ENCODE measurements around the gene DMAC2L.

- no peak for TF ChIP-seq EZH2 (IDR thresholded peaks at IDR 0.05; ENCODE audit: insufficient read depth, low read length)
- TF ChIP-seq, protein P1, sequence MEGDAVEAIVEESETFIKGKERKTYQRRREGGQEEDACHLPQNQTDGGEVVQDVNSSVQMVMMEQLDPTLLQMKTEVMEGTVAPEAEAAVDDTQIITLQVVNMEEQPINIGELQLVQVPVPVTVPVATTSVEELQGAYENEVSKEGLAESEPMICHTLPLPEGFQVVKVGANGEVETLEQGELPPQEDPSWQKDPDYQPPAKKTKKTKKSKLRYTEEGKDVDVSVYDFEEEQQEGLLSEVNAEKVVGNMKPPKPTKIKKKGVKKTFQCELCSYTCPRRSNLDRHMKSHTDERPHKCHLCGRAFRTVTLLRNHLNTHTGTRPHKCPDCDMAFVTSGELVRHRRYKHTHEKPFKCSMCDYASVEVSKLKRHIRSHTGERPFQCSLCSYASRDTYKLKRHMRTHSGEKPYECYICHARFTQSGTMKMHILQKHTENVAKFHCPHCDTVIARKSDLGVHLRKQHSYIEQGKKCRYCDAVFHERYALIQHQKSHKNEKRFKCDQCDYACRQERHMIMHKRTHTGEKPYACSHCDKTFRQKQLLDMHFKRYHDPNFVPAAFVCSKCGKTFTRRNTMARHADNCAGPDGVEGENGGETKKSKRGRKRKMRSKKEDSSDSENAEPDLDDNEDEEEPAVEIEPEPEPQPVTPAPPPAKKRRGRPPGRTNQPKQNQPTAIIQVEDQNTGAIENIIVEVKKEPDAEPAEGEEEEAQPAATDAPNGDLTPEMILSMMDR (IDR thresholded peaks at IDR 0.05; ENCODE audit: insufficient read depth, low read depth, low read length), result no peak
These were observed 42.4 kb downstream of the DMAC2L start for GRCh38 chr14:50354527-50354926.
